PFSK-1 (cell line): ENCODE results near the gene TADA2B.

Source experiments
- POLR2AphosphoS5 ChIP-seq: IDR thresholded peaks from 2 replicates; pipeline ENCODE4 v1.6.1; 2012; ENCODE audit warnings: low read depth, mild to moderate bottlenecking, control low read depth, low read length, moderate library complexity
- TAF1 ChIP-seq: IDR thresholded peaks from 2 replicates; pipeline ENCODE4 v1.6.1; 2012; ENCODE audit warnings: low read length, control low read depth, borderline replicate concordance; ENCODE audit not compliant: insufficient read depth

GRCh38 chr4:7054106-7054880, 11.1 kb downstream of the TADA2B start:
- TF ChIP-seq TAF1, result no peak
- no peak for TF ChIP-seq POLR2AphosphoS5
